ENCODE measurements around the gene MRC1.
A peak's percentile ranks its signal among the peaks of the same experiment; 100 is the strongest.

MRC1 gene

DNA sequence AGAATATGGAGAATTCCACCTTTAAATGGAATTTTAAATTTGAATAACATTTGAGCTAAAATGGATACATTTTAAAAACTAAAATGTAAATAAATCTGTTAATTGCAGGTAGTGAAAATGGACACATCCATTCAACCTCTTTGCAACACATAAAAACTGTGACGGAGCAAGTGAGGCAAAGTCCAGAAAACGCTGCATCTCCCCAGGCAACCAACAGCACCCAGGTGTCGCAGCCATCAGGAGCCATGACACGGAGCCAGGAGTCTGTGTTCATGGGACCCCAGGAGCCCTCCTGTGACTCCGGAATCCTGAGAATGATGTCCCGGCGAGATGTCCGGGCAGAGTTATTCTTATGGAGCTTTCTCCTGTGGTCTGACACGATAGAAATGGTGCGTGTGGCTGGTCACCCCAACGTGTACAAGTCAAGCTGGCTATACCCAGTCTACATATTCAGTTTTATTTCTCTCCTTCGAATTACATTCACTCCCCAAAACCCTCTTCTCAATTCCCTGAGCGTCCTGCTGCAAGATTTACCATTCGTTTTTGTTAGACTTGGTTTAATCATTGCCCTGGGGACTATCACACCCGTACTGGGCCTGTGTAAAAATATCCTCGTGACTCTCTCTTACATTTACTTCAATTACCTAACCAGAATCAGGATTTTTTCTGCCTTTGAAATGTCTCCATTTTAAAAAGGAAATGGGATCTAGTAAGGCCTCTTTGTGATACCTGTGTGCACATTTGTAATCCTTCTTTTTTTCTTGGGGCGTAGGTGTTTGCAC is 13.1 kb upstream of the MRC1 start:
- no peak for DNase-seq (ENCODE audit: low spot score)

GRCh38 chr10:17801507-17801906 is 7.6 kb upstream of the MRC1 start:
- DNase-seq (ENCODE audit: low spot score): no peak

DNA sequence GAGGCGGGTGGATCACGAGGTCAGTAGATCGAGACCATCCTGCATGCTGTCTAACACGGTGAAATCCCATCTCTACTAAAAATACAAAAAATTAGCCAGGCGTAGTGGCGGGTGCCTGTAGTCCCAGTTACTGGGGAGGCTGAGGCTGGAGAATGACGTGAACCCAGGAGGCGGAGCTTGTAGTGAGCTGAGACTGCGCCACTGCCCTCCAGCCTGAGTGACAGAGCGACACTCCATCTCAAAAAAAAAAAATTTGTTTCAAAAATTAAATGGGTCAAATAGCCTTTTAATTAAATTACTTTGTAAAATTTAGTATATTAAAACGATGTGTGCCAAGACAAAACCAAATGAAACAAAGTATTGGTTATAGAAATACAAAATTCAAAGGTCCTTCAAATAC is 6.8 kb upstream of the MRC1 start:
- no peak for DNase-seq (ENCODE audit: low spot score)

DNA sequence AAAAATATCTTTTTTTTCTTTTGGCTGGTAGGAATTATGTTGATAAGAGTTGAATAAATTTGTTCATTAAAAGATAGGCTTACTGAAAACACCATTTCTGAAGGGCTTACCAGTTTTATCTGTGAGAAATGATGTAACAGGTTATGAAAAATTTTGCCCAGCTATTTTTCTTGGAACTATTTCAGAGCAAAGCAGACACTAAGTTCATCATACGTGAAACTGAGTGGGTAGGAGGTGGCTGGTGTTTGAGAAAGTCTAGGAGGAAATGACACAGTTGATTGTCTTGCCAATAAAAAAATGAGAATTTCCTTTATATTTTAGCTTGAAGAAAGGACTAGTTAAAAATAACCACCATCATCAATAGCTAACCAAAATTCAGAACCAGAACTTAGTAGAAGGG is 6.2 kb upstream of the MRC1 start:
- DNase-seq (ENCODE audit: low spot score): no peak

- no peak for DNase-seq (ENCODE audit: low spot score)
Measured at GRCh38 chr10:17805330-17805729, 3.8 kb upstream of the MRC1 start.

DNA sequence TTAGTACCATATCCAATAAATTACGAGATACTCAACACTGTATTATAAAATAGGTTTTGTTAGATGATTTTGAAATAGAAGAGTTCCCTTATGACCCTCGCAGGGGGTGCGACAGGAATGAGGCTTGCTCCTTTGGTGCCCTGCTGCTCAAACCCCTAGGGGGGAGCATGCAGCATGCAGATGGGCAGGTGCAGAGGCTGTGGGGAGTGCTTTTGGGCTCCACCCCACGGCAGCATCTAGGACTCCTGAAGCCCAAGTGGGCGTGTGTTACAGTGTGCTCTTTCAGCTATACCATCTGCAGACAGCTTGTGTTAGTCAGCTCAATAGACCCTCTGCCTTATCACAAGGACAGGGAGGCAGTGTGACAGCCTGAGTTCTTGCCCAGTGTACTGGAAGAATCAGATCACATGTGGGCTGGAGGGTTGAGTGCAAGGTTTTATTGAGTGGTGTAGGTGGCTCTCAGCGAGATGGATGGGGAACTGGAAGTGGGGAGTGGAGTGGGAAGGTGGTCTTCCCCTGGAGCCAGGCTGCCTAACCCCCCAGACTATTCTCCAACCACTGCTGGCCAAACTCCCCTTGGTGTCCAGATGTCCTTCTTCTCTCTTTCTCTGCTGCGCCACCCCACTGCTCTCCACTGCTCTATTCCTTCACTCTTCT is 3.1 kb upstream of the MRC1 start:
- DNase-seq (ENCODE audit: low spot score): no peak

- DNase-seq (ENCODE audit: low spot score): no peak
Measured at GRCh38 chr10:17811146-17811865, 2.2 kb downstream of the MRC1 start.

DNA sequence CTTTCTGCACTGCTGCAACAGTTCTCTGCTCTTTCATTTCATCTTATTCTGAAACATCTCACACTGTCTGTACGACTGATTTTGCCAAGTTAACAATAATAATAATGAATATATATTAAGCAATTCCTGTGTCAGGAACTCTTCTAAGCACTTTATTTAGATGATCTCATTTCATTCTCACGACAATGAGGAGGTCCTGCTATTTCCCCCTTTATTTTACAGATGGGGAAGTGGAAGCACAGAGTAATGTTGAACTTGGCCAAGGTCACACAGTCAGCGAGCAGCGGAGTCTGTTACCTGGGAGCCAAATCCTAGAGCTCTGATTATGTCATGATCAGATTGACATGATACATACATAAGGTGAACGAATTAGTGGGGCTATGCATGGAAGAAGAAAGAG is 5.8 kb downstream of the MRC1 start:
- DNase-seq (ENCODE audit: low spot score): no peak

DNA sequence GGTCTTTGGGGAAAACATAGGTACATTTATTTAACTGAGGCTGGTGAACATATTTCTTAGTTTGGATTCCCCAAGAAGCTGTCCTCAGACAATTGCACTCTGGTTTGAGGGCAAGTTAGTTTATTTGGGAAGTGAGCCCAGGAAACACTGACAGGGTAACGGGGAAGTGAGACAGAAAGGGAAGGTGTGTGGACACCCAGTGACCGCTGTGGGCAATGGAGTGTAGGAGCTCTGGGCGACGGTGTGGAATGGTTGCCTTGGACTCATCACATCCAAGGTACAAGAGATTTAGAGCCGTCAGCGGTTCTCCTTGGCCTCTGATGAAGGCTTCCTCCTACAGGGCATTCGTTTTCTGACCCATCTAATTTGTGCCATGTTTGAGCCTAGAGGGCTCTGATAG is 7.1 kb downstream of the MRC1 start:
- peak; percentile 31 for DNase-seq (ENCODE audit: low spot score)

DNA sequence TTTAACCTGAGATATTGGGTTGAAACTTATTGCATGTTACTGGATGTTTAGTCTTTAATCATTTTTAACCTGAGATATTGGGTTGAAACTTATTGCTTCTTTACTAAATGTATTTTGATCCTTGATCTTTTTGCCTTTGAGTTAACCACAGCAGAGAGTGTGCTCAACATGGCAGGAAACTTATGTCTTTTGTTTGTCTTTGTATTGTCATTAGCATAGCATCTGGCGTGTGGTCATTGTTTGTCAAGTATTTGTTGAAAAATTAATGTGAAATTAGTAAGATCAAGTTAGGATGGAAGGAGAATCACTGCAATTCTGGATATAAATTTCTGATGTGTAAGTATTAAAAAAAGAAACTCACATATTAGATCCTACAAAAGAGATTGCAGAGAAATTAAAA is 8.2 kb downstream of the MRC1 start:
- DNase-seq (ENCODE audit: low spot score): no peak

DNA sequence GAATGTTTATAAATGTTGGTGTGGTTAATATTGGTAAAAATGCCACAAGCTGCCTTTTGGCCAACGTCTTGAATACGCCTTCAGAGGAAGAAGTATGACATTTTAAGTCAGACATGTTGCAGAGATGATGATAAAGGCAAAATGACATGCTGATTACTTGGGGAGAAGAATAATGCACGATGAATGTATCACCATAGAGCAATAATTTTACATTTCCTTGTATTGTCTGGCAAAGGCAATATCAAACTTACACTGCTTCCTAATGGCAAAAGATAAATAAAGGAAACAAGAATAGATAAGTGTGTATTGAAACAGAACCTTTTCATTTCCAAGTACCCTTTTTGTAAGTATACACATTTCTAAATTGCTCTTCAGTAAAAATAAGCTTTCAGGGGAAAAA is 8.6 kb downstream of the MRC1 start:
- DNase-seq (ENCODE audit: low spot score): no peak

- DNase-seq (ENCODE audit: low spot score): no peak
Measured at GRCh38 chr10:17819836-17820235, 10.7 kb downstream of the MRC1 start.

DNA sequence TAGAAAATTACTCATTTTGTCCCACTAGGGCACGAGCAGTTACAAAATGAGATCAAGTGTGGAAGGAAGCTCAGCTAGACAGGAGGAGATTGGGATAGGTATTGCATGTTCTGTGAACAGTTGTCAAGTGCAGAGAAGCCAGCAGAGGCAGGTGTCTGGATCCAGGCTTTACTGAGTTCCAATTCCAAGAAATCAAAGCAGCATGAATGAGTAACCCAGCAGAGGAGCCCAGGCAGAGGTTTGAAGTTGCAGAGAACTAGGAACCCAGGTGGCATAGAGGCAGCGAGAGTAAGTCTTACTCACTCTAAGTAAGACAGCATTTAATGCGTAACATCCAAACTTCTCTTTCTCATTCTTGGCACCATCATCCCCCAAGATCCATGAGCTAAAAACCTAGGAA is 11.8 kb downstream of the MRC1 start:
- DNase-seq (ENCODE audit: low spot score): no peak

- DNase-seq (ENCODE audit: low spot score): no peak
Measured at GRCh38 chr10:17821893-17822292, 12.7 kb downstream of the MRC1 start.

- DNase-seq (ENCODE audit: low spot score): no peak
Measured at GRCh38 chr10:17831341-17831740, 22.2 kb downstream of the MRC1 start.

- no peak for DNase-seq (ENCODE audit: low spot score)
Measured at GRCh38 chr10:17831896-17832295, 22.7 kb downstream of the MRC1 start.

- DNase-seq (ENCODE audit: low spot score): no peak
Measured at GRCh38 chr10:17833656-17834055, 24.5 kb downstream of the MRC1 start.

DNA sequence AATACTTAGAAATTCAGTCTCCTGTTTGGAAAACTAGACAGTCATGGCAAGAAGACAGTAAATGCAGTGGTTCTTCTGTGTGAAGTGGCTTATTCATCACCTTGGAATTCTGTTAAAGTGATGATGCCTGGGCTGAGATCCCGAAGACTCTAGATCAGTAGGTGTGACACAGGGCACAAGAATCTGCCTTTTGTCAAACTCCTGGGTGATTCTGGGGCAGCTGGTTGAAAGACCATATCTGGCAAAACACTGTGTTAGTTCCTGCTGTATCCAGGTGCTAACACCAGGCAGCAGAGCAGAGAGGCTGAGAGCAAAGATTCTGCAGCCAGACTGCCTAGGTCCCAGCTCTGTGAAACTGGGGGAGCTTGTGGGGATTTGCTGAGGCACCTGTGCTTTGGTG is 26.5 kb downstream of the MRC1 start:
- DNase-seq (ENCODE audit: low spot score): no peak

- DNase-seq (ENCODE audit: low spot score): peak; percentile 47
Measured at GRCh38 chr10:17836942-17837341, 27.8 kb downstream of the MRC1 start.

DNA sequence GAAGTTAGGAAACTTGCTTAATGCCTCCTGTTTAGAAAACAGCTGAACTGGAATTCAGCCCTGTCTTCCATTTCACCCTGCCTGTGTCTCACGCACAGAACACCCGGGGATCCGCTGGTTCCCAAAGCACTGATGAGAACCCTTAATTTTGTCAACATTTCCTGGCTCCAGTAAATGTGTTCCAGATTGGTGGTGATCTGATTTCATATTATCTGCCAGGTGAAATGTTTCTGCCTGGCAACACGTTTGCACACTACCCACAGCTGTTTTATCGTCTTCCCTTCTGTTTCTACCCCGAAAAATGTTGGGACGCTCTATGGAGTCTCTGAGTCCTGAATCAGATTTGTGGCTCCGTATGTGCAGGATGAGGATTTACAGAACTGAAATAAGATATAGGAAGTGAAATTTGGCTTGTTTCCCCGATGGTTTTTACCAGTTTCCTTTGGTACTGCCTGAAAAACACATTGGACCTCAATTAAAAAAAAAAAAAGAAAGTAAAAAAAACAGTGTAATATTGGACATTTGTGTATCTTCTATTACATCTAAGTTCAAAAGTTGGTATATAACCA is 29.0 kb downstream of the MRC1 start:
- DNase-seq (ENCODE audit: low spot score): peak; percentile 30

GRCh38 chr10:17841050-17841449 is 31.9 kb downstream of the MRC1 start:
- no peak for DNase-seq (ENCODE audit: low spot score)

GRCh38 chr10:17842641-17843040 is 33.5 kb downstream of the MRC1 start:
- DNase-seq (ENCODE audit: low spot score): no peak

Data from Ammon's horn (tissue), 1 donor.